NB4 (cell line): ENCODE results near the gene SH3PXD2A.
"Not testable (repeated sequence)": the region's sequence is repeated elsewhere in the genome, so short reads cannot be mapped to it uniquely, and the experiment has no call there.

Experiments
- DNase-seq: peaks from one replicate; pipeline ENCODE4 v3.0.0; 2010; ENCODE audit warnings: low read depth
- H3K4me3 ChIP-seq: one replicate; pipeline ENCODE4 v1.5.1; 2011; ENCODE audit warnings: mild to moderate bottlenecking, low read depth, low read length, moderate library complexity
- CTCF ChIP-seq: IDR thresholded peaks from one replicate; pipeline ENCODE4 v1.5.1; 2012; ENCODE audit warnings: low read depth, low read length
- MAX ChIP-seq: IDR thresholded peaks from 2 replicates; pipeline ENCODE4 v1.6.1; 2011; ENCODE audit warnings: low read depth, low read length
- MYC ChIP-seq: IDR thresholded peaks from 2 replicates; pipeline ENCODE4 v1.6.1; 2011; ENCODE audit warnings: low read depth, low read length
- POLR2A ChIP-seq: IDR thresholded peaks from 2 replicates; pipeline ENCODE4 v1.6.1; 2011; ENCODE audit warnings: mild to moderate bottlenecking; ENCODE audit not compliant: insufficient read length; ENCODE audit errors: extremely low read depth

The SH3PXD2A gene

GRCh38 chr10:103666087-103666761 lies 189.2 kb downstream of the SH3PXD2A start:
- DNase-seq, result peak; percentile 53
- TF ChIP-seq CTCF (peak; percentile 79), MYC (no peak), POLR2A (no peak), MAX (no peak)
- no peak overlapping the region for H3K4me3 ChIP-seq

DNA sequence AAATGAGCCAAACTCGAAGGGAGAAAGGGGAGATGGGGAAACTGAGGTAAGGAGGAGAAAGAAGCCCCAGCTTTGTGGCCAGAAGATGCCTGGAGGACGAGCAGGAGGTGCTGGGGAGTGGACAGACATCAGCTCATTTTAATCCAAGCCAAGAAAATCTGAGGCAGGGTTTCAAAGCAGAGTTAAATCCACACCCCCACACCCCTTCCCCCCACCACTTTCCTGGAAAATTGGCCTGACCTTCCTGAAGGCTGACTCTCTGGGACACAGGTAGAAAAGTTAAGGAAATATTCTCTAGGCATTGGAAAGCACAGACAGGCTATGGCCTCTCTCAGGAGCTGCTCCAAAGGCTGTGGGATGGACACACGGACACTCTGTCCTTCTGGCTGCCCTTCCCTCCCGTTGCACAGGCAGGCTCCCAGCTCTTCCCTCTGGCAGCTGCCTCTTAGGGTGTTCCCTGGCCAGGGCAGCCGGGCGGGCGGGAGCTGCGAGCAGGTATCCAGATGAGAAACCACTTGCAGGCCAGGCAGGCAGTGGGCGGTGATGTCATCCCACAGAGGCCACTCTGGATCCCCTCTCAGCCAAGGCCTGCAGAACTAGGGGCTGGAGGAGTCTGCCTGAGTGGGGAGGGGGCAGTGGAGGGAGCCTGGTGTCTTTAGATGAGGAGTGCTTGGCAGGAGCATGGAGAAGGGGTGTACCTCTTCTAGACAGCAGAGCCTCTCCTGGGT lies 190.1 kb downstream of the SH3PXD2A start:
- no peak for TF ChIP-seq MYC
- no peak for TF ChIP-seq POLR2A
- TF ChIP-seq CTCF, result no peak
- no peak for TF ChIP-seq MAX
- no peak overlapping the region for H3K4me3 ChIP-seq
- DNase-seq, result no peak

DNA sequence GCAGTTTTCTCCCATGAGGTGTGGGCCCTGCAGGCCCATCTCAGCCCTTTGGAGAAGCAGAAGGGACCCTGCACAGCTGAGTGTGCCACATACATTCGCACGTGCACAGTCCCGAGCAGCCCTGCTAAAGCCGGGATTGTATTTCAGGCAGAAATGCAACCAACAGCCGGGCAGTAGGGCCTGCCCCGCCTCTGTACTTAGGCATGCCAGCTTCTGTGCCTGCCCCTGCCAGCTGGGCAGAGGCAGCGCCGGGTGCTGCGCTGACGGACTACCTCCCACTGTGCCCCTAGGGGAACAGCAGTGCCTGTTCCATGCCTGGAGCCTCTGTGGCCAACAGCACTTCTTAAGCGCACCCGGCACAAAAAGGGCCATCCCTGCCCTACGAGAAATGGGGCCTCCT lies 191.6 kb downstream of the SH3PXD2A start:
- TF ChIP-seq MYC (no peak), MAX (no peak), CTCF (no peak), POLR2A (no peak)
- DNase-seq, result no peak
- no peak overlapping the region for H3K4me3 ChIP-seq

- no peak for DNase-seq
These were observed 192.1 kb downstream of the SH3PXD2A start for GRCh38 chr10:103663236-103663635.

DNA sequence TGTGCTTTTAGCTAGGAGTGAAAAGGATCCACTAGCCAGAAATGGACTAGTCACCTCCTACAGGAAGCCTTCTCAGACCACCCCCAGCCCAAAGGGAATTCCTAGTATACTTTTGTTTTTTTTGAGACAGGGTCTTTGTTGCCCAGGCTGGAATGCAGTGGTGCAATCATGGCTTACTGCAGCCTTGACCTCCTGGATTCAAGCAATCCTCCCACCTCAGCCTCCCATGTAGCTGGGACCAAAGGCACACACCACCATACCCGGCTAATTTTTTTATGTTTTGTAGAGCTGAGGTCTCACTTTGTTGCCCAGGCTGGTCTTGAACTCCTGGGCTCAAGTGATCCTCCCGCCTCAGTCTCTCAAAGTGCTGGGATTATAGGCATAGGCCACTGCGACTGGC lies 192.7 kb downstream of the SH3PXD2A start:
- H3K4me3 ChIP-seq, DNase-seq: not testable (repeated sequence)

More at GRCh38 chr10:103663236-103663635, 192.1 kb downstream of the SH3PXD2A start:
- no peak for TF ChIP-seq CTCF
- no peak for TF ChIP-seq MYC
- no peak for TF ChIP-seq MAX
- TF ChIP-seq POLR2A, result no peak
- no peak overlapping the region for H3K4me3 ChIP-seq

- no peak for TF ChIP-seq POLR2A
- no peak for TF ChIP-seq CTCF
- TF ChIP-seq MAX, result no peak
- no peak for TF ChIP-seq MYC
- H3K4me3 ChIP-seq, result no peak overlapping the region
- DNase-seq, result peak; percentile 35
These were observed 194.0 kb downstream of the SH3PXD2A start for GRCh38 chr10:103661198-103661950.
